Parathyroid adenoma (tissue), 2 donors: ENCODE data around the gene PDZD7.

Source experiments
- H2AFZ ChIP-seq: fragments of 300-600 bp; sonication (generic); one replicate; pipeline ENCODE4 v1.7.0; 2017; ENCODE audit warnings: antibody characterized with exemption, mild to moderate bottlenecking
- H3K27ac ChIP-seq: fragments of 300-600 bp; sonication (generic); one replicate; pipeline ENCODE4 v1.7.0; 2017
- H3K27me3 ChIP-seq: fragments of 300-600 bp; sonication (generic); one replicate; pipeline ENCODE4 v1.7.0; 2017; ENCODE audit warnings: low read length; ENCODE audit not compliant: control insufficient read depth, insufficient read depth
- H3K36me3 ChIP-seq: fragments of 300-600 bp; sonication (generic); one replicate; pipeline ENCODE4 v1.7.0; 2017; ENCODE audit warnings: low read length; ENCODE audit not compliant: control insufficient read depth, insufficient read depth
- H3K4me1 ChIP-seq: fragments of 300-600 bp; sonication (generic); one replicate; pipeline ENCODE4 v1.7.0; 2017; ENCODE audit warnings: control low read depth
- H3K4me2 ChIP-seq: fragments of 300-600 bp; sonication (generic); one replicate; pipeline ENCODE4 v1.7.0; 2017; ENCODE audit warnings: low read length
- H3K4me3 ChIP-seq: fragments of 300-600 bp; sonication (generic); one replicate; pipeline ENCODE4 v1.7.0; 2017; ENCODE audit warnings: low read depth, low read length
- H3K79me2 ChIP-seq: fragments of 300-600 bp; sonication (generic); one replicate; pipeline ENCODE4 v1.7.0; 2017; ENCODE audit warnings: control low read depth
- H3K9ac ChIP-seq: fragments of 300-600 bp; sonication (generic); one replicate; pipeline ENCODE4 v1.7.0; 2017; ENCODE audit warnings: mild to moderate bottlenecking
- H3K9me3 ChIP-seq: fragments of 300-600 bp; sonication (generic); one replicate; pipeline ENCODE4 v1.7.0; 2017; ENCODE audit warnings: low read length; ENCODE audit not compliant: control insufficient read depth
- CTCF ChIP-seq: fragments of 300-600 bp; sonication (generic); IDR thresholded peaks from one replicate; pipeline ENCODE4 v1.7.0; 2017; ENCODE audit warnings: antibody characterized with exemption, mild to moderate bottlenecking
- donor health status: primary hyperparathyroidism.

The PDZD7 gene

GRCh38 chr10:100968863-100969186, 62.1 kb downstream of the PDZD7 start:
- Histone ChIP-seq H3K27me3 (no peaks in the 10 kb centered on the region), H3K36me3 (no peaks in the 10 kb centered on the region), H3K27ac (no peak overlapping the region), H3K9ac (no peak overlapping the region), H3K4me2 (peak overlapping the region; percentile 59), H3K4me1 (peaks cover 10% of the 10 kb centered on the region), H2AFZ (peak overlapping the region; percentile 90), H3K79me2 (no peaks in the 10 kb centered on the region), H3K9me3 (no peaks in the 10 kb centered on the region), H3K4me3 (peak overlapping the region; percentile 33)
- TF ChIP-seq CTCF: no peak

GRCh38 chr10:100968062-100968736, 62.7 kb downstream of the PDZD7 start:
- H3K27ac ChIP-seq: no peak overlapping the region
- no peak overlapping the region for H3K9ac ChIP-seq
- H3K36me3 ChIP-seq: no peaks in the 10 kb centered on the region

GRCh38 chr10:100967332-100967731, 63.6 kb downstream of the PDZD7 start:
- Histone ChIP-seq H3K4me2 (no peak overlapping the region), H3K79me2 (no peaks in the 10 kb centered on the region), H3K36me3 (no peaks in the 10 kb centered on the region), H3K27me3 (no peaks in the 10 kb centered on the region), H3K4me1 (peaks cover 10% of the 10 kb centered on the region), H3K27ac (no peak overlapping the region), H3K9ac (no peak overlapping the region), H2AFZ (no peak overlapping the region), H3K9me3 (no peaks in the 10 kb centered on the region), H3K4me3 (no peak overlapping the region)
- no peak for TF ChIP-seq CTCF

More at GRCh38 chr10:100968062-100968736, 62.7 kb downstream of the PDZD7 start:
- no peaks in the 10 kb centered on the region for H3K9me3 ChIP-seq
- TF ChIP-seq CTCF: no peak
- H3K4me2 ChIP-seq: no peak overlapping the region
- no peaks in the 10 kb centered on the region for H3K79me2 ChIP-seq
- no peaks in the 10 kb centered on the region for H3K27me3 ChIP-seq
- no peak overlapping the region for H2AFZ ChIP-seq
- peak overlapping the region; percentile 14 for H3K4me3 ChIP-seq
- peaks cover 10% of the 10 kb centered on the region for H3K4me1 ChIP-seq

- Histone ChIP-seq H3K36me3 (no peaks in the 10 kb centered on the region), H3K9me3 (no peaks in the 10 kb centered on the region), H3K9ac (no peak overlapping the region), H3K4me2 (no peak overlapping the region), H3K27ac (no peak overlapping the region), H3K4me3 (no peak overlapping the region), H3K27me3 (no peaks in the 10 kb centered on the region), H3K4me1 (peaks cover 10% of the 10 kb centered on the region), H3K79me2 (no peaks in the 10 kb centered on the region), H2AFZ (no peak overlapping the region)
- no peak for TF ChIP-seq CTCF
Observed at GRCh38 chr10:100966887-100967286, 64.0 kb downstream of the PDZD7 start.

- TF ChIP-seq CTCF: no peak
- H3K4me1 ChIP-seq: peaks cover 10% of the 10 kb centered on the region
- no peaks in the 10 kb centered on the region for H3K9me3 ChIP-seq
- H3K4me2 ChIP-seq: no peak overlapping the region
- no peaks in the 10 kb centered on the region for H3K79me2 ChIP-seq
- no peaks in the 10 kb centered on the region for H3K27me3 ChIP-seq
- H3K27ac ChIP-seq: no peak overlapping the region
- no peak overlapping the region for H3K4me3 ChIP-seq
- no peak overlapping the region for H2AFZ ChIP-seq
- H3K9ac ChIP-seq: no peak overlapping the region
- no peaks in the 10 kb centered on the region for H3K36me3 ChIP-seq
Observed at GRCh38 chr10:100965820-100966219, 65.1 kb downstream of the PDZD7 start.
